Measurements from ENCODE around the gene L3MBTL4. TPM values are rescaled to one million over a fixed set of nuclear protein-coding genes. Genes with fewer than 3 reads are reported as not detected.

Gene L3MBTL4
- total RNA-seq, 6 donors from 2014 or later, result 13.2 to 29.1 (median 14.8) TPM

GRCh38 chr18:6374935-6375529 is 39.7 kb downstream of the L3MBTL4 start:
- peak in 1 of 2 donors; percentile 30 for ATAC-seq (ENCODE audit: low FRiP score in 2 of 2)
- no peak for DNase-seq
- Histone ChIP-seq H3K36me3 (no peaks in the 10 kb centered on the region), H3K4me1 (peaks cover 5 to 13% (median 9%) of the 10 kb centered on the region in 4 donors), H3K27ac (no peak overlapping the region), H3K9me3 (no peaks in the 10 kb centered on the region), H3K4me3 (no peak overlapping the region), H3K27me3 (no peaks in the 10 kb centered on the region)
- 89 to 91% methylated on average over 14 of the region's 14 CpGs for WGBS, 2 donors
- TF ChIP-seq POLR2A (IDR thresholded peaks at IDR 0.05), result no peak
- TF ChIP-seq EP300 (IDR thresholded peaks at IDR 0.05), result no peak
- TF ChIP-seq POLR2AphosphoS5 (IDR thresholded peaks at IDR 0.05), result no peak
- TF ChIP-seq CTCF (IDR thresholded peaks at IDR 0.05), result no peak

GRCh38 chr18:6374340-6374739 is 40.4 kb downstream of the L3MBTL4 start:
- no peaks in the 10 kb centered on the region for H3K36me3 ChIP-seq
- no peak overlapping the region for H3K27ac ChIP-seq
- DNase-seq, result no peak

GRCh38 chr18:6373187-6373586 is 41.5 kb downstream of the L3MBTL4 start:
- H3K4me1 ChIP-seq, result peaks cover 5 to 13% (median 9%) of the 10 kb centered on the region in 4 donors
- WGBS, 2 donors, result 85 to 86% methylated on average over 5 of the region's 5 CpGs
- no peaks in the 10 kb centered on the region for H3K27me3 ChIP-seq
- no peaks in the 10 kb centered on the region for H3K36me3 ChIP-seq
- no peak overlapping the region for H3K4me3 ChIP-seq
- H3K27ac ChIP-seq, result no peak overlapping the region
- no peak for ATAC-seq (ENCODE audit: low FRiP score in 2 of 2)
- TF ChIP-seq POLR2A (IDR thresholded peaks at IDR 0.05), result no peak
- no peak for TF ChIP-seq CTCF (IDR thresholded peaks at IDR 0.05)
- no peak for TF ChIP-seq POLR2AphosphoS5 (IDR thresholded peaks at IDR 0.05)
- TF ChIP-seq EP300 (IDR thresholded peaks at IDR 0.05), result no peak
- no peaks in the 10 kb centered on the region for H3K9me3 ChIP-seq
- no peak for DNase-seq

More at GRCh38 chr18:6374340-6374739, 40.4 kb downstream of the L3MBTL4 start:
- ATAC-seq (ENCODE audit: low FRiP score in 2 of 2), result no peak
- Histone ChIP-seq H3K4me1 (peaks cover 5 to 13% (median 9%) of the 10 kb centered on the region in 4 donors), H3K4me3 (no peak overlapping the region), H3K9me3 (no peaks in the 10 kb centered on the region), H3K27me3 (no peaks in the 10 kb centered on the region)
- TF ChIP-seq CTCF (IDR thresholded peaks at IDR 0.05) (no peak), EP300 (IDR thresholded peaks at IDR 0.05) (no peak), POLR2A (IDR thresholded peaks at IDR 0.05) (no peak), POLR2AphosphoS5 (IDR thresholded peaks at IDR 0.05) (no peak)
- WGBS, 2 donors, result 53 to 57% methylated on average over 8 of the region's 8 CpGs

GRCh38 chr18:6370886-6371635 is 43.6 kb downstream of the L3MBTL4 start:
- Histone ChIP-seq H3K27ac (no peak overlapping the region), H3K9me3 (no peaks in the 10 kb centered on the region), H3K27me3 (no peaks in the 10 kb centered on the region), H3K36me3 (no peaks in the 10 kb centered on the region), H3K4me3 (no peak overlapping the region), H3K4me1 (peaks cover 5 to 13% (median 9%) of the 10 kb centered on the region in 4 donors)
- DNase-seq, result peak in 1 of 2 donors; percentile 50
- ATAC-seq (ENCODE audit: low FRiP score in 2 of 2), result peak; percentile 35 to 43
- no peak for TF ChIP-seq POLR2AphosphoS5 (IDR thresholded peaks at IDR 0.05)
- TF ChIP-seq POLR2A (IDR thresholded peaks at IDR 0.05), result no peak
- no peak for TF ChIP-seq EP300 (IDR thresholded peaks at IDR 0.05)
- TF ChIP-seq CTCF (IDR thresholded peaks at IDR 0.05), result no peak
- 45 to 62% methylated on average over 12 of the region's 12 CpGs for WGBS, 2 donors

All from upper lobe of left lung (tissue), 6 donors.